H9 (cell line): ENCODE results near the gene VKORC1. TPM values are rescaled to one million over a fixed set of nuclear protein-coding genes. Genes with fewer than 3 reads are reported as not detected.

ENCODE experiments used
- DNase-seq: peaks from one replicate; pipeline ENCODE4 v3.0.0-alpha.2; 2017
- H2AFZ ChIP-seq: one replicate; pipeline ENCODE4 v1.6.1; 2013; ENCODE audit warnings: mild to moderate bottlenecking, low read length, control low read depth, moderate library complexity
- H2AK5ac ChIP-seq: 2 replicates; pipeline ENCODE4 v1.6.1; 2013; ENCODE audit warnings: low read length, control low read depth, mixed read lengths; ENCODE audit not compliant: insufficient read length
- H2BK120ac ChIP-seq: one replicate; pipeline ENCODE4 v1.6.1; 2013; ENCODE audit warnings: low read depth, mild to moderate bottlenecking, low read length, control low read depth, inconsistent platforms; ENCODE audit not compliant: poor library complexity, severe bottlenecking
- H2BK12ac ChIP-seq: 2 replicates; pipeline ENCODE4 v1.6.1; 2013; ENCODE audit warnings: low read length, control low read depth, mixed read lengths, low read depth; ENCODE audit not compliant: insufficient read length
- H2BK15ac ChIP-seq: 2 replicates; pipeline ENCODE4 v1.6.1; 2013; ENCODE audit warnings: low read depth, low read length, control low read depth
- H2BK20ac ChIP-seq: one replicate; pipeline ENCODE4 v1.6.1; 2013; ENCODE audit warnings: low read depth, mild to moderate bottlenecking, low read length, control low read depth, inconsistent platforms; ENCODE audit not compliant: poor library complexity, severe bottlenecking
- H2BK5ac ChIP-seq: 2 replicates; pipeline ENCODE4 v1.6.1; 2013; ENCODE audit warnings: low read length, control low read depth, mixed read lengths; ENCODE audit not compliant: insufficient read length
- H3K14ac ChIP-seq: 2 replicates; pipeline ENCODE4 v1.6.1; 2013; ENCODE audit warnings: low read length, control low read depth; ENCODE audit not compliant: insufficient read depth
- H3K18ac ChIP-seq: 2 replicates; pipeline ENCODE4 v1.6.1; 2013; ENCODE audit warnings: low read depth, mild to moderate bottlenecking, mixed read lengths, low read length, control low read depth; ENCODE audit not compliant: insufficient read length
- H3K23ac ChIP-seq: 2 replicates; pipeline ENCODE4 v1.6.1; 2013; ENCODE audit warnings: low read length, control low read depth, mixed read lengths, low read depth; ENCODE audit not compliant: insufficient read length
- H3K23me2 ChIP-seq: 2 replicates; pipeline ENCODE4 v1.6.1; 2013; ENCODE audit warnings: low read depth, mild to moderate bottlenecking, mixed read lengths, low read length, control low read depth; ENCODE audit not compliant: insufficient read length, poor library complexity, severe bottlenecking
- H3K27ac ChIP-seq: 2 replicates; pipeline ENCODE4 v1.5.1; 2013; ENCODE audit warnings: low read length, control low read depth, mixed read lengths, low read depth; ENCODE audit not compliant: insufficient read length
- H3K27me3 ChIP-seq: 2 replicates; pipeline ENCODE4 v1.6.1; 2013; ENCODE audit warnings: low read length, control low read depth, inconsistent platforms; ENCODE audit not compliant: insufficient read depth
- H3K4ac ChIP-seq: 2 replicates; pipeline ENCODE4 v1.6.1; 2013; ENCODE audit warnings: low read depth, mild to moderate bottlenecking, control low read depth, inconsistent platforms, low read length, moderate library complexity
- H3K4me1 ChIP-seq: 2 replicates; pipeline ENCODE4 v1.6.1; 2013; ENCODE audit warnings: low read length, control low read depth, inconsistent platforms; ENCODE audit not compliant: insufficient read depth
- H3K4me2 ChIP-seq: 2 replicates; pipeline ENCODE4 v1.6.1; 2013; ENCODE audit warnings: low read length, control low read depth, mixed read lengths; ENCODE audit not compliant: insufficient read length, insufficient read depth
- H3K56ac ChIP-seq: 2 replicates; pipeline ENCODE4 v1.6.1; 2013; ENCODE audit warnings: low read depth, mild to moderate bottlenecking, mixed read lengths, low read length, control low read depth; ENCODE audit not compliant: insufficient read length
- H3K79me1 ChIP-seq: 2 replicates; pipeline ENCODE4 v1.6.1; 2013; ENCODE audit warnings: low read depth, mild to moderate bottlenecking, moderate library complexity, low read length, control low read depth, inconsistent platforms; ENCODE audit not compliant: insufficient read depth, poor library complexity, severe bottlenecking
- H3K79me2 ChIP-seq: 2 replicates; pipeline ENCODE4 v1.6.1; 2013; ENCODE audit warnings: low read length, control low read depth, inconsistent platforms; ENCODE audit not compliant: insufficient read depth
- H3K9ac ChIP-seq: 2 replicates; pipeline ENCODE4 v1.6.1; 2013; ENCODE audit warnings: low read length, control low read depth, mixed read lengths; ENCODE audit not compliant: insufficient read length; ENCODE audit errors: extremely low read depth
- H3K9me3 ChIP-seq: one replicate; pipeline ENCODE4 v1.6.1; 2013; ENCODE audit warnings: low read depth, low read length, inconsistent platforms; ENCODE audit not compliant: control insufficient read depth
- H3T11ph ChIP-seq: one replicate; pipeline ENCODE4 v1.6.1; 2013; ENCODE audit warnings: mild to moderate bottlenecking, low read length, control low read depth, inconsistent platforms
- H4K20me1 ChIP-seq: one replicate; pipeline ENCODE4 v1.6.1; 2013; ENCODE audit not compliant: control insufficient read depth, insufficient read length, insufficient read depth
- H4K5ac ChIP-seq: 2 replicates; pipeline ENCODE4 v1.6.1; 2013; ENCODE audit warnings: low read depth, mild to moderate bottlenecking, mixed read lengths, low read length, control low read depth; ENCODE audit not compliant: insufficient read length
- H4K8ac ChIP-seq: replicated peaks from 2 replicates; pipeline ENCODE4 v1.6.1; 2013; ENCODE audit warnings: low read length, control low read depth, mixed read lengths, low read depth; ENCODE audit not compliant: insufficient read length
- H4K91ac ChIP-seq: 2 replicates; pipeline ENCODE4 v1.6.1; 2013; ENCODE audit warnings: low read depth, mild to moderate bottlenecking, moderate library complexity, mixed read lengths, low read length, control low read depth; ENCODE audit not compliant: insufficient read length
- H3K27ac Mint-ChIP-seq, 3 experiments: 2 replicates in 2 of 3; 3 replicates in 1 of 3; pipeline ENCODE4 v1.8.0; 2020 to 2021; ENCODE audit warnings: mixed read lengths in 3 of 3, mild to moderate bottlenecking in 1 of 3, moderate library complexity in 1 of 3
- H3K27me3 Mint-ChIP-seq: 2 replicates; pipeline ENCODE4 v1.8.0; 2021; ENCODE audit warnings: low read depth, mild to moderate bottlenecking, moderate library complexity, mixed read lengths
- H3K36me3 Mint-ChIP-seq, 3 experiments: 2 replicates in 2 of 3; 3 replicates in 1 of 3; pipeline ENCODE4 v1.8.0; 2020 to 2021; ENCODE audit warnings: low read depth in 3 of 3, mixed read lengths in 3 of 3; ENCODE audit not compliant: insufficient read depth in 1 of 3
- H3K4me1 Mint-ChIP-seq, 2 experiments: 2 replicates each; pipeline ENCODE4 v1.8.0; 2020; ENCODE audit warnings: mixed read lengths in 2 of 2
- H3K4me3 Mint-ChIP-seq, 2 experiments: 2 replicates in 1 of 2; 3 replicates in 1 of 2; pipeline ENCODE4 v1.8.0; 2020 to 2021; ENCODE audit warnings: mild to moderate bottlenecking in 2 of 2, mixed read lengths in 2 of 2, moderate library complexity in 1 of 2
- H3K9me3 Mint-ChIP-seq, 2 experiments: 2 replicates in 1 of 2; 3 replicates in 1 of 2; pipeline ENCODE4 v1.8.0; 2020; ENCODE audit warnings: mild to moderate bottlenecking in 2 of 2, mixed read lengths in 2 of 2, moderate library complexity in 1 of 2
- CTCF ChIP-seq: fragments of 200-600 bp; sonication (generic); conservative IDR thresholded peaks from 3 replicates; pipeline ENCODE4 v1.8.0; 2021; ENCODE audit warnings: antibody characterized with exemption, mild to moderate bottlenecking
- WGBS: extraction: QIAGEN DNeasy Blood & Tissue Kit; methylation state at CpG from one replicate; pipeline ENCODE4 v1.1.7; 2013; ENCODE audit warnings: missing lambda C conversion rate, low lambda C conversion rate, mixed read lengths; ENCODE audit not compliant: insufficient read length; ENCODE audit errors: extremely low coverage; 5-methylcytosine and 5-hydroxymethylcytosine counted together
- total RNA-seq: library from RNA; stranded (reverse); gene quantifications from 2 replicates; pipeline ENCODE4 v1.2.1, GENCODE V29; 2021

The VKORC1 gene
- total RNA-seq, 1 experiment from 2014 or later: 93.9 TPM

DNA sequence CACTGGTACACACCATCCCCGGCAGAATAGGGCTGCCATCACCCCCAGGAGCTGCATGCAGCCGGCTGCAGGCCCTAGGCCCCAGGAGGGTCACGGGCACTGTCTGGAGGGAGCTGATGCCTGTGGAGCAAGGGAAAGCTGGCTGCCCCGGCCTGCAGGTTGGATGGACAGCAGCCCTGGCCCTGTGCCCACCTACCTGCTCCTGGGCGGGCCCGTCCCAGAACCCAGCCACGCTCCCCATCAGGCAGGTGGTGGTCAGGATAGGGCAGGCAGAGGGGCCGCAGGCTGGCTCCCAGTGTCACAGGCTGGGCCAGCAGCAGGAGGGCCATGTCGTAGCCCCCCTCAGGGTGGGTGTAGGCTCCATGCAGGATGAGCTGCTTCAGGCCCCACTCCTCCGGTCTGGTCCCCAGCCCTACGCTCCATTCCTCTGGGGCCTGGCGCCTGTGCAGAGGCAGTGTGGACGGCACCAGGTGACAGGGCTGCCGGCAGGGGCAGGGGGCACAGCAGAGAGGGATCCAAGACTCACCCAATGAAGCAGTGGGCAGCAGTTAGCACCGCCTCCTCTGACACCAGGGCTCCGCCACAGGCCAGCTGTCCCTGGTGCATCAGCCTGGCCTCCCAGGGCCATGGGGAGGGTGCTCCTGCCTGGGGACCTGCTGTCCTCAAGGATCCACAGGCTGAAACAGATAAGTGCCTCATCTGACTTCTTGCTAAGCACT is 9.9 kb downstream of the VKORC1 start:
- Mint-ChIP-seq H3K36me3 (peaks cover 8 to 30% (median 28%) of the 10 kb centered on the region in 3 experiments; a peak in 6 of 7 replicates), H3K27me3 (no peaks in the 10 kb centered on the region), H3K9me3 (no peaks in the 10 kb centered on the region), H3K4me3 (no peak overlapping the region), H3K27ac (peak overlapping the region in 1 of 3 experiments; percentile 52; a peak in 1 of 7 replicates), H3K4me1 (peaks cover 0 to 3% of the 10 kb centered on the region in 2 experiments; a peak in 1 of 4 replicates)
- no peaks in the 10 kb centered on the region for H3K79me2 ChIP-seq
- H4K5ac ChIP-seq: no peak overlapping the region
- no CpG with 5 or more reads among the region's 16 CpGs for WGBS
- H3K27ac ChIP-seq: no peak overlapping the region
- no peak overlapping the region for H4K8ac ChIP-seq
- no peak overlapping the region for H2BK20ac ChIP-seq
- no peaks in the 10 kb centered on the region for H3K23me2 ChIP-seq
- no peak overlapping the region for H3K18ac ChIP-seq
- H2BK12ac ChIP-seq: no peak overlapping the region
- no peaks in the 10 kb centered on the region for H3K4me1 ChIP-seq
- H3K9ac ChIP-seq: no peak overlapping the region
- no peak overlapping the region for H3K56ac ChIP-seq
- no peak overlapping the region for H3K23ac ChIP-seq
- no peak for TF ChIP-seq CTCF
- H2BK5ac ChIP-seq: no peak overlapping the region
- no peak overlapping the region for H3K14ac ChIP-seq
- no peak overlapping the region for H2AK5ac ChIP-seq
- no peaks in the 10 kb centered on the region for H3K79me1 ChIP-seq
- H4K91ac ChIP-seq: no peak overlapping the region
- H3K4ac ChIP-seq: no peak overlapping the region
- DNase-seq: peak; percentile 33
- no peak overlapping the region for H3T11ph ChIP-seq
- no peaks in the 10 kb centered on the region for H3K9me3 ChIP-seq
- no peaks in the 10 kb centered on the region for H3K27me3 ChIP-seq
- no peak overlapping the region for H2AFZ ChIP-seq
- H4K20me1 ChIP-seq: no peaks in the 10 kb centered on the region
- no peak overlapping the region for H2BK120ac ChIP-seq
- H2BK15ac ChIP-seq: no peak overlapping the region
- H3K4me2 ChIP-seq: no peak overlapping the region
